Glutamatergic neuron (in vitro differentiated cells): ENCODE measurements around the gene TMEM63A. TPM values are rescaled to one million over a fixed set of nuclear protein-coding genes. Genes with fewer than 3 reads are reported as not detected.

Experiments
- DNase-seq: peaks from one replicate; pipeline ENCODE4 v3.0.0; 2022
- H3K27ac Mint-ChIP-seq: one replicate; pipeline ENCODE4 v1.8.0; 2020; ENCODE audit warnings: mild to moderate bottlenecking, mixed read lengths, inconsistent platforms; ENCODE audit not compliant: unreplicated experiment
- H3K27me3 Mint-ChIP-seq: one replicate; pipeline ENCODE4 v1.8.0; 2020; ENCODE audit warnings: mild to moderate bottlenecking, moderate library complexity, mixed read lengths, inconsistent platforms; ENCODE audit not compliant: unreplicated experiment
- H3K36me3 Mint-ChIP-seq: one replicate; pipeline ENCODE4 v1.8.0; 2020; ENCODE audit warnings: mild to moderate bottlenecking, mixed read lengths, inconsistent platforms; ENCODE audit not compliant: unreplicated experiment
- H3K4me1 Mint-ChIP-seq: one replicate; pipeline ENCODE4 v1.8.0; 2020; ENCODE audit warnings: mild to moderate bottlenecking, low read depth, mixed read lengths, inconsistent platforms; ENCODE audit not compliant: unreplicated experiment
- H3K4me3 Mint-ChIP-seq: one replicate; pipeline ENCODE4 v1.8.0; 2020; ENCODE audit warnings: mild to moderate bottlenecking, mixed read lengths, inconsistent platforms; ENCODE audit not compliant: unreplicated experiment
- H3K9me3 Mint-ChIP-seq: one replicate; pipeline ENCODE4 v1.8.0; 2020; ENCODE audit warnings: mild to moderate bottlenecking, moderate library complexity, mixed read lengths, inconsistent platforms; ENCODE audit not compliant: unreplicated experiment
- total RNA-seq: library from RNA; stranded (reverse); fragmentation: NEBNext Ultra II Directional; extraction: Animal tissue kit (Norgen Biotek cat#: 25700); gene quantifications from one replicate; pipeline ENCODE4 v1.2.1, GENCODE V29; 2021; ENCODE audit not compliant: unreplicated experiment
- TF ChIP-seq, protein P1 (sequence below): fragments of 200-600 bp; sonication (generic); IDR thresholded peaks from one replicate; pipeline ENCODE4 v1.5.0; 2021; ENCODE audit not compliant: partially characterized antibody, unreplicated experiment

The TMEM63A gene
- total RNA-seq, 1 donor from 2014 or later, result 1.1 TPM

DNA sequence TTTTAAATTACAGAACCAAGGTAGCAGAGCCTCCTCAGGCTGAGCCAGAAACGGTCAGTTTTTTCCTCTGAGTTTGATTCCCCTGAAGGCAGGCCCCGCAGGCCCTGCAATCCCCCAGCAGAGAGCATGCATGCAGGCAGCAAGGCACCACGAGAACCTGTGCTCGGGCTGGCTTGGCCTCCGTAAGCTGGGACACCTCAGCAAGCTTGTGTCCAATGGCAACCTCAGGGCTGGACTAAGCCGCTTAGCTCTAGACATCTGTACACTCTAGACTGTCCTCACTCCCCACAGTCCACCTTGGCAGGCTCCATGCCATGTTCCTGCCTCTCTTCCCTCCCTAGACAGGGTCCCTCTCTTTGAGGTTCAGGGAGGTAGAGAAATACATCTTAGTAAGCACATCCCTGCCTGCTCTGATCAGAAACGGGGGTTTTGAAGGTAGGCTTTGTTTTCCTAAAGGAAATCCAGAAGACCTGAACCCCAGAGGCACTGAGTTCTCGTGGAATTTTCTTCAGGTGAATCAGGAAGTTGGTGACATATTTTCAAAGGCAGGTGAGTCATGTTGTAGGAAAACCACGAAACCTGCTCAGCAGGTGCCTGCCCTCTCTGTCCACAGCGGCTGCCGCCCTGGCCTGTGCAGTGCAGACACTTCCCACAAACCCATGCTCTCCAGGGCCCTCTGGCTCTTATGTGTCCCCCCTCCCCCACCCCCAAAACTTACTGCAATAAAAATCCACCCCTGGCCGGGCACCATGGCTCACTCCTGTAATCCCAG, 7.0 kb downstream of the TMEM63A start:
- peaks cover 8% of the 10 kb centered on the region for H3K9me3 Mint-ChIP-seq
- no peak for DNase-seq
- no peak overlapping the region for H3K27ac Mint-ChIP-seq
- peaks cover 9% of the 10 kb centered on the region for H3K27me3 Mint-ChIP-seq
- peaks cover 15% of the 10 kb centered on the region for H3K4me1 Mint-ChIP-seq
- TF ChIP-seq, protein P1, sequence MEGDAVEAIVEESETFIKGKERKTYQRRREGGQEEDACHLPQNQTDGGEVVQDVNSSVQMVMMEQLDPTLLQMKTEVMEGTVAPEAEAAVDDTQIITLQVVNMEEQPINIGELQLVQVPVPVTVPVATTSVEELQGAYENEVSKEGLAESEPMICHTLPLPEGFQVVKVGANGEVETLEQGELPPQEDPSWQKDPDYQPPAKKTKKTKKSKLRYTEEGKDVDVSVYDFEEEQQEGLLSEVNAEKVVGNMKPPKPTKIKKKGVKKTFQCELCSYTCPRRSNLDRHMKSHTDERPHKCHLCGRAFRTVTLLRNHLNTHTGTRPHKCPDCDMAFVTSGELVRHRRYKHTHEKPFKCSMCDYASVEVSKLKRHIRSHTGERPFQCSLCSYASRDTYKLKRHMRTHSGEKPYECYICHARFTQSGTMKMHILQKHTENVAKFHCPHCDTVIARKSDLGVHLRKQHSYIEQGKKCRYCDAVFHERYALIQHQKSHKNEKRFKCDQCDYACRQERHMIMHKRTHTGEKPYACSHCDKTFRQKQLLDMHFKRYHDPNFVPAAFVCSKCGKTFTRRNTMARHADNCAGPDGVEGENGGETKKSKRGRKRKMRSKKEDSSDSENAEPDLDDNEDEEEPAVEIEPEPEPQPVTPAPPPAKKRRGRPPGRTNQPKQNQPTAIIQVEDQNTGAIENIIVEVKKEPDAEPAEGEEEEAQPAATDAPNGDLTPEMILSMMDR, result no peak
- H3K4me3 Mint-ChIP-seq, result no peak overlapping the region
- no peaks in the 10 kb centered on the region for H3K36me3 Mint-ChIP-seq

DNA sequence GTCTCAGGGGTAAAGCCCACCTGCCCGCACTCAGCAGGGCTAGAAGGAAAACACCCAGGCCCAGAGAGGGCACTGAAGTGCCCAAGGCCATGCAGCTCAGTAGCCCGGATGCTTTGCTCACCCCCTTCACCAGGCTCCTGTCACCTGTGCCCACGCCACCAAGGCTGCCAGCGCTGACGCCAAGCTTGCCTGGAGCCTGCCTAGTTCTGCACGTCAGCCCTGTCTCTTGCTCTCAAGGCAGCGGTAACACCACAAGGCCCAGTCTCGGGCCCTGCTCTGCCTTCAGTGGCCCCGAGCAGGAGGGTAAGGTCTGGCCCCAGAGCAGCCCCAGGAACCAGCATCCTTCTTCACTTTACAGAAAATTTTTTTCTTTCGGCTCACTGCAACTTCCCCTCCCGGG, 7.7 kb downstream of the TMEM63A start:
- H3K36me3 Mint-ChIP-seq, result no peaks in the 10 kb centered on the region
- DNase-seq, result no peak
- H3K27ac Mint-ChIP-seq, result no peak overlapping the region
- H3K4me3 Mint-ChIP-seq, result no peak overlapping the region
- TF ChIP-seq, protein P1, result no peak
- H3K9me3 Mint-ChIP-seq, result peaks cover 8% of the 10 kb centered on the region
- peaks cover 15% of the 10 kb centered on the region for H3K4me1 Mint-ChIP-seq
- H3K27me3 Mint-ChIP-seq, result peaks cover 7% of the 10 kb centered on the region

DNA sequence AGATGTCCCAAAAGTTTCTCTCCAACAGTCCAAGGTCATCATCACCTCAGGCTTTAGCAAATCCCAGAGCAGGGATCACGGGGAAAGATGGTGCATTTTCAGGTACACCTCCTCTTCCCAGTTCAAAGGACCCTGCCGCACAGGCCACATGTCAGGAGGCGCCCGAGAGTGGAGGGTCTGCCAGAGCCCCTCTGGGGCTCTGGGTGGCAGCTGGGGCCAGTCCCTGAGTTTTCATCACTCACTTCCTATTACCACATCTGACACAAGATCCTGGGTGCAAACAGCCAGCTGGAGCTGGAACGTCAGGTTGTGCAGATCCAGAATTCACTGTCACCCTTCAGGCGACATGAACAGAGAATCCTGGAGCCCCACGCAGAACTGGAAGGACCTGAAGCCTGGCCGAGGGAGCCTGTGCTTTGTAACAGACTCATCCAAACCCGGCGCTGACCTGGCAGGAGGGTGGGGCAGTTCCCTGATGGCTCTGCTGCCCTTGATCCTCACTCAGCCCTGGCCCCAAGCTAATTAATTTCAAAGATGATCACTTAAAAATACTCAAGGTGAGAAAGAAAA, 8.8 kb downstream of the TMEM63A start:
- TF ChIP-seq, protein P1, result no peak
- no peak overlapping the region for H3K27ac Mint-ChIP-seq

DNA sequence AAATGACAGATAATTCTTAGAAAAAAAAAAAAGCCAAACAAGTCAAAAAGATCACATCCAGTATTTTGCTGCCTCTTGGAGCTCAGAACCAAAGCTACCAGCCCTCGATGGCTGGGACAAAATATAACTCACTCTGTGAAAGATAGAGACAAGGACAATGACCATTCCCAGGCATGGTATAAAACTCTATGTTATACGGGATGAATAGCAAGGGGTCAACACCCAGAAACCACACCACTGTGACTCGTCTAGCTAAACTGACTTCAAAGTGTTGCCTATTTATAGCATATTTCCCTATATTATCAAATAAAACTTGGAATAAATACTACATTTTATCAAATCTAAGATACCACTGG, 10.1 kb downstream of the TMEM63A start:
- Mint-ChIP-seq H3K36me3 (no peaks in the 10 kb centered on the region), H3K4me3 (no peak overlapping the region), H3K27me3 (peaks cover 5% of the 10 kb centered on the region), H3K9me3 (peaks cover 5% of the 10 kb centered on the region), H3K27ac (no peak overlapping the region), H3K4me1 (peaks cover 10% of the 10 kb centered on the region)
- DNase-seq, result no peak
- TF ChIP-seq, protein P1, result no peak

More for the DNA sequence above, 8.8 kb downstream of the TMEM63A start:
- H3K36me3 Mint-ChIP-seq, result no peaks in the 10 kb centered on the region
- H3K4me3 Mint-ChIP-seq, result no peak overlapping the region
- H3K4me1 Mint-ChIP-seq, result peaks cover 17% of the 10 kb centered on the region
- peaks cover 7% of the 10 kb centered on the region for H3K27me3 Mint-ChIP-seq
- DNase-seq, result no peak
- H3K9me3 Mint-ChIP-seq, result peaks cover 9% of the 10 kb centered on the region

DNA sequence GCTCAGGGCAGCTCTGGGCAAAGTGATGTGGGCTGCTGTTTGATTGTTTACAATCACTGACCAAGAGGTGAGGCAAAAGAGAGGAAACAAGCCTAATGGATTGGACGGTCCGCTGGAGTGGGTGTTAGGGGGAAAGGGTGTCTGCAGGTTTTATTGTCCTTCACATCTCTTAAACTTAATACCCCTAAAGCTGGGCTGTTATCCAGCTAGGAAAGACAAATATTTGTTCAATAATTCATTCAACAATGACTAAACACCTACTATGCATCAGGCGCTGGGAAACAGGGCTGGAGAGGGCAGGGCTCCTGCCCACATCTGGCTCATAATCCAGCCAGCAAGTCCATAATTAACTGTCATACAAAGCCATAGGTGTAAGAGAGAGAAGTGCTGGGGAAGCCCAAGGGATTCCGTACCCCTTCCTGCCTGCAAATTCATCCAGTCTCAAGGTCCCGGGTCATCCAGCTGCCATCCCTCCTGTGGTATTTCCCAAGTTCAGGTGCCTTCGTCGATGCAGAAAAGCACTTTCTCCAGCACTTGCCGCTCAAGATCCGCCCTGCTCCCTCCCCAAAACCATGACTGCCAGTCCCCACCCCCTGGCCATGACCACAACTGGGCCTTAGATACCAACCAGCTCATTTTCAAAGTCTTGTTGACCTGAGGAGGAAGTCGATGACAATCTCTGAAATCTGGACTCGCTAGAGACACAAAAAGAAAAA, 10.7 kb downstream of the TMEM63A start:
- H3K9me3 Mint-ChIP-seq, result peaks cover 4% of the 10 kb centered on the region
- TF ChIP-seq, protein P1, result no peak
- DNase-seq, result no peak
- H3K4me1 Mint-ChIP-seq, result peaks cover 10% of the 10 kb centered on the region
- peaks cover 5% of the 10 kb centered on the region for H3K27me3 Mint-ChIP-seq
- H3K4me3 Mint-ChIP-seq, result no peak overlapping the region
- H3K36me3 Mint-ChIP-seq, result no peaks in the 10 kb centered on the region
- no peak overlapping the region for H3K27ac Mint-ChIP-seq
